ENCODE results near the gene ACSF3. TPM values are rescaled to one million over a fixed set of nuclear protein-coding genes. Genes with fewer than 3 reads are reported as not detected.
"Not testable (repeated sequence)": the region's sequence is repeated elsewhere in the genome, so short reads cannot be mapped to it uniquely, and the experiment has no call there.

Gene ACSF3
- total RNA-seq, 2 experiments from 2014 or later, result 36.5 to 39.2 TPM

DNA sequence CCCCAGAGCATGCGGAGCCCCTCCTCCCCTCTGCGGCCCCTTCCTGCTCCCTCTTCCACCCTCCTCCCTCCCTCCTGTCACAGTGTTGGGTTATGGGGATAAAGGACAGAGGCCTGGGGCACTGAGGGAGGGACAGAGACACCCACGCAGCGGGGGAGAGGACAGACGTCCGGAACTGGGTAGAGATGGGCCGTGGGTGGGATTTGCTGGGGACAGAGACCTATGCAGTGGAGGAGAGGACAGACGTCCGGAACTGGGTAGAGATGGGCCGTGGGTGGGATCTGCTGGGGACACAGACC lies 72.0 kb downstream of the ACSF3 start:
- CTCF ChIA-PET, result not testable (repeated sequence)

DNA sequence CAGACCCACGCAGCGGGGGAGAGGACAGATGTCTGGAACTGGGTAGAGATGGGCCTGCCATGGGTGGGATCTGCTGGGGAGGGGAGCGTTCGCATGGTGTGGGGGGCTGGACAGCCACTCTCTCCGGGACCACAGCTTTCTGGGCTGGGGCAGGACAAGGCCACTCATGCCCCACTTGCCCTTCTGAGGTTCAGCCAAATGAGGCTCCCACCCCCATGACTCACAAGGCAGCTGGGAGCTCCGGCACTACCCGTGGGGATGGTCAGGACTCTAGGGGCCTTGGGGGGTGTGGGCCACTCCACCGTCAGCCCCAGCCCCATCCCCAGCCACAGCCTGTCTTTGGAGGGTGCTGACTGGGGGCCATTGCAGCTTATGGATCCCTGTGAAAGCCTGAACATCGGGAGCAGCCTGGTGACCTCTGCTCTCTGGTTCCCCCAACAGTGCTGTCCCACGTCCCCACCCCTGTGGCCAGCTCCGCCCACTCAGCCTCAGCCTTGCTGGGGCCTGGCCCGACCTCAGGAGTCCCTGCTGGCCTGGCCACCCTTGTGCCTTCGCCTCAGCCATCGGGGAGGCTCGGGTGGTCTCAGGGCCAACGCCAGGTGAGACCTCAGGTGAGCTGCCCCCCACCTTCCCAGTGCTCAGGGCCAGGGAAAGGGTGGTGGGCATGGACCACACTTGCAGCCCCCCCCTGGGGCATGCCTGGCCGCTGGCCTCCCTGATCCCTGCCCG lies 73.2 kb downstream of the ACSF3 start:
- POLR2A ChIA-PET, result no interaction called here
- CTCF ChIA-PET, result interaction anchor here (0.6 to 2.4 kb wide), 18 partner anchors 11 to 1476 kb away, joined by 3 to 10 read pairs (median 4); partner anchors contain the start of genes GALNS, TRAPPC2L and ZNF778

More for the DNA sequence above, 72.0 kb downstream of the ACSF3 start:
- POLR2A ChIA-PET, result interaction anchor here (1.2 kb wide), 1 partner anchor 308 kb away, joined by 3 read pairs; no protein-coding TSS in a partner anchor

DNA sequence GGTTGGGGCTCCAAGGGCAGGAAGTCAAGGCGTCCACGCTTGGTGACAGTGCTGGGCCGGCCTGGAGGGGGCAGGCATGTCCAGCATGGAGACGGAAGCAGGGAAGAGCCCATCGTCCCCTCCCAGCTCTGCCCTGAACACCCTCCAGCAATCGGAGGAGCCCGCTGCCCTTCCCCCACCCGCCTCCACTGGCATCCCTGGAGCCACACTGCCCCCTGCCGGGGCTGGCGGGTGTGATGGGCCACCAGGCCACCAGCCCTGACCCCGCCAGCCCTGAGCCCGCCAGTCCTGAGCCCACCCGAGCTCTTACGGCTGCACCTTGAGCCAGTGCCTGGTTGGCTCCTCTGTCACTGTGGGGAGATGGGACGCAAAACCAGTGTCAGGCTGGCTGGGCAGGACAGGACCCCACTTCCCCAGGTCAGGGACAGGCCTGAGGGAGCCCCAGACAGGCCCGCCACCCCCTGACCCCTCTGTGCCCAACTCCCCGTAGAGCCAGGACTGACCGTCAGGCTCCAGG lies 73.8 kb downstream of the ACSF3 start:
- ChIA-PET POLR2A (no interaction called here), CTCF (interaction anchor here (0.6 to 2.4 kb wide), 18 partner anchors 10 to 1477 kb away, joined by 3 to 10 read pairs (median 4); partner anchors contain the start of genes GALNS, TRAPPC2L and ZNF778)

DNA sequence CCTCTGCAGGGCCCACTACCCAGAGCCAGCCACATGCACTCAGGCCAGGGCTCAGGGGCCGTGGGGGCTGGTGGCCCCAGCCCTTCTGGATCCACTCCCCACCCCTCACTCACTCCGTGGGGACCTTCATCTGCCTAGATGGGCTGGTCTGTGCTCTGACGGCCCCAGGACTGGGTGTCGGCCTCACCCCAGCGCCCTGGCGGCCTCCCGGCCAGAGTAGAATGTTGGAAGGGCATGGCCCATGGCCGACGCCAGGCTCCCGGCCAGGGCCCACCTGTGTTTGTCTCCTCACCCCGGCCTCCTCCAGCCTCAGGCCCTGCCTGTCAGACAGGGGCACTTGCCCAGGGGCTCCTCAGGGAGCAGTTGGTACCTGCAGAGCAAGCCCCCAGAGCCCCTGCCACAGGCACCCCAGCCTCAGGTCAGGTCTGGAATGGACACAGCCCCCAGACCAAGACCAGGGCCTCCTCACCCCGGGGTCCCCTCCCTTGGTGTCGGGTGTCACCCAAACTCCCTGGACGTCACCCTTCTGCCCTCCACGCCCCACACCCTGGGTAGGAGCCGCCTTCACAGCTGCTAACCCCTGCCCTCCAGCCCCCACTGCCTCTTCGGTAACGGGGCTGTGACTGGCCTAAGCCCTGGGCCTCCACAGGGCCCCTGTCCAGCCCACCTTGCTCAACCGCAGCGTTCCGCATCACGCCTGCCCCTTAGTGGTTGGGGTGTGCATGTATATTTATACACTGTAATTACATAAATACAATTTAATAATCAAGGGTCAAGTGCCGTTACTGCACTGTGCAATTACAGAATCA lies 74.9 kb downstream of the ACSF3 start:
- ChIA-PET POLR2A (no interaction called here), CTCF (interaction anchor here (2.4 kb wide), 1 partner anchor 13 kb away, joined by 8 read pairs; no protein-coding TSS in a partner anchor)

DNA sequence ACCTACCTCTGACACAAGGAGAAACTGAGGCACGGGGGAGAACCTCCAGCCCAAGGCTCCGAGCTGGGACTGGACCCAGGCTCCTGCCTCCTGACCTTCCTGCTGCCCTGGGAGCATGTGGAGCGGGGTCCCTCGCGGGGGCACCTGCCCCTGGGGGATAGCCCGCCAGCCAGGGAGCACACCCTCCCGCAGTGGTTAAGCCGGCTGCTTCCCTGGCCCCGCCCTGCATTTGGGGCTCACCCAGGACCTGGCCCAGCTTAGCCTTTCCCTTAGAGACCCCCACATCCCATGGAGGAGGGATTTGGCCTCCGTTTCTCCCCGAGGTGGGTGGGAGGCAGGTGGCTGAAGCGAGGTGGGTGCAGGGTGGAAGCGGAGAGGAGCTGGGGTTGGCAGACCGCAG lies 76.1 kb downstream of the ACSF3 start:
- ChIA-PET CTCF (no interaction called here), POLR2A (no interaction called here)

DNA sequence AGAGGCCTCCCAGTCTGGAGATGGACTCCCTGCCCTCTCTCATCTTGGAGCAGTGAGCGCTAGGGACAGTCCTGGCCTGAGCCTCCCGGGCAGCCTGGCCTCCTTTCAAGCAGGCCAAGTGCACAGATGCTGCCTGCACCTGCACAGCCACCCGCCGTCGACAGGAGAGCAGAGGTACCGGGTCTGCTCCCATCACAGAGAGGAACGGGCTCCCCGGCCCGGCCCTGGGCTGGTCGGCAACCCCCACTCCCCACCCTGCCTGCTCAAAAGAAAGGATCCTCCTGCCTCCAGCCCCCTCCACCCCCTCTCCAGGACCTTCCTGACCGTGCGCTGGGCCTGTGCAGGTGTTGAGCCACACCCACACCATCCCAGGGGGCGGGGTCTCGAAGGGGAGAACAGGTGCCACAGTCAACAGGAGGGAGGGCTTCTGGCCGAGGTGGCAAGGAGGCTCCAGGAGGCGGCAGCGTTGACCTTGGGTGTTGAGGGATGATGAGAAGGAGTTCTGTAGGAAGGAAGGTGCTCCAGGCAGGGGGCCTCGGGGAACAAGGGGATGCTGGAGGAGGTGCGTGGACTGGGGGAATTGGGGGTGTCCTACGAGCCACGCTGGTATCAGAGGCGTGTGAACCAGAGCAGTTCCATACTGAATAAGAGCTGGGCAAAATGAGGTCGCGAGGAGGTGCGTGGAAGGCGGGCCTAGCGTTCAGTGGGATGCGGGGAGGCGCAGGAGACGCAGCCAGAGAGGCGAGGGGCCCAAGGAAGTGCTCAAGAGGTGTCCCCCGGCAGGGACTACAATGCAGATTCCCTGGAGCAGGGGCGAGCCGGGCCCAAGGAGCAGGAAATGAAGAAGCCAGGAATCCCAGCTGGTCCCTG lies 76.9 kb downstream of the ACSF3 start:
- POLR2A ChIA-PET, result interaction anchor here (0.7 kb wide), 1 partner anchor 513 kb away, joined by 3 read pairs; no protein-coding TSS in a partner anchor
- CTCF ChIA-PET, result interaction anchor here (1.0 to 1.2 kb wide), 2 partner anchors 22 to 46 kb away, joined by 3 to 4 read pairs; no protein-coding TSS in a partner anchor

DNA sequence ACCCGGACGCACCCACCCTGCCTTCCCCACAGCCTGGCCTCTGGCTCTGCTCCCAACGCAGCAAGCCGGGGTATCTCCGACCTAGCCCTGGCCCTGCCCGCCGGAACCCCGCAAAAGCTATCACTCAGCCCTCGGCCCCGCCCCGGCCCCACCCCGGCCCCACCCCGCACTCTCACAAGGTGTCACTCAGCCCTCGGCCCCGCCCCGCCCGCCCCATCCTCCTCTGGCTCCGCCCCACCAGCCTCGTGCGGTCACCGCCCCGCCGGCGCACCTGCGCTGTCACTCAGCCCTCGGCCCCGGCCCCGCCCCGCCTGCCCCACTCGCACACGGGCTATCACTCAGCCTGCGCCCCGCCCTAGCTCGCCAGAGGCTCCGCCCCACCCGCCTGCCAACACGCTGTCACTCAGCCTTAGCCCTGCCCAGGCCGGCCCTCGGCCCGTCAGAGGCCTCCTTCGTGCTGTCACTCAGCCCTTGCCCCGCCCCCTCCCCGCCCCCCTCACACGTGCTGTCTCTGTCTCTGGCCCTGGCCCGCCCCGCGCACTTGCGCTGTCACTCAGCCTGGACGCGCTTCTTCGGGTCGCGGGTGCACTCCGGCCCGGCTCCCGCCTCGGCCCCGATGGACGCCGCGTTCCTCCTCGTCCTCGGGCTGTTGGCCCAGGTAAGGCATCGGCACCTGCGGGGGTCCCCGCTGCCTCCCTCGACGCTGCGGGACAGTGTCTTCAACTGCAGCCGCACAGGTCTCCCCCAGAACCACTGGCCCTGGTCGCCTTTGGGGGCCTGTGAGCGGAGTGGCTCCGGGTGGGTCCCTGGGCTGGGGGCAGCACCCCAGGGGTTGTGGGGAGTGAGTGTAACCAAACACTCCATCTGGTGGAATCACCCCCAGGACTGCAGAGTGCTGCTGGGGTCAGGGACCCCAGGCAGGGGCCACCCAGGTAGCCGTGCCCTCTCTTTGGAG lies 77.8 kb downstream of the ACSF3 start, which contains the start of gene CDH15:
Gene CDH15, plus strand, starts transcription at position 533 of the 955 bp plus-strand sequence. Its CDS starts 84 bp downstream, at position 617.
- ChIA-PET POLR2A (interaction anchor here (0.7 kb wide), 1 partner anchor 514 kb away, joined by 3 read pairs; no protein-coding TSS in a partner anchor), CTCF (interaction anchor here (1.0 to 1.2 kb wide), 2 partner anchors 21 to 45 kb away, joined by 3 to 4 read pairs; no protein-coding TSS in a partner anchor)

DNA sequence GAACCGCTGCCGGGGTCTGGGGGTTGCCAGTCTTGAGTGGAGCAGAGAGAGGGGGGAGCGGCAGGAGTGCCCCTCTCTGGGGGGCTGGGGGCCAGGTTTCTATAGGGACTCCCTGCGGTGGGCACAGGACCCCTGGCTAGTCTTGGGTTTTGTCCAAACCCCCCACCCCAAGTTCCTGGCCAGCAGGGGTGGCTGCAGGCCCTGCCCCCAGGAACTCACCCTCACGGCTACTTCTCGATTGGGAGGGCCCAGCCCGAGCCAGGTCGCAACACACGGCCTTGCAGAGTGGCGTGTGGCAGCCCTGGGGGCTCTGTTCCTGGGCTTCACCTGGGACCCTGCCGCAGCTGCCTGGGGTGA lies 78.5 kb downstream of the ACSF3 start:
- POLR2A ChIA-PET, result no interaction called here

DNA sequence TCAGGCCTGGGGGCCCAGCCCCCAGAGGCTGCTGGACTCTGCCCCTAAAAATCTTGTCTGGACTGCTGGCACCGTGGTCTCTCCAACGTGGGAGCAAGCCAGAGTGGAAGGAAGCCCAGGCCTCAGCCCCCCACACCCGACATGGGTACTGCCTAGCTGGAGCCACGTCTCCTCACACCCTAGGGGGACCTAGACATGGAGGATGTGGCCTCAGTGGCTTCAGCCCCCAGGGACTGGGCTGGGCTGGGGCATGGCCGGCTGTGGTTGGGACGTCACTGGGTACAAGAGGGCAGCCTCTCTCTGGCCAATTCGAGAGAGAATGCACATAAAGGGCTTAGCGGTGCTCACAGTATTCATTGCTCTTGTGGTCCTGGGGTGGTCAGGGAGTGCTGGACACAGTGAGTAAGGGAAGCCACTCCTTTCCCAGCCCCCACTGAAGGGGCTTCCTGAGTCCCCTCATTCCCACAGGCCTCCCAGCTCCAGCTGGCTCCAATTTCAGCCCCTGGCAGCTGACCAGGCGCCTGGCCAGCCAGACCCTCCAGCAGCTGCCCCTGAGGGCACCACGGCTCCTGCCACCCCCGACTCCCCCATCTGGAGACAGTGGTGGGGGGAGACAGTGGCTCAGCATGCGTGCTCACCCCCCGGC lies 79.0 kb downstream of the ACSF3 start:
- POLR2A ChIA-PET, result interaction anchor here (0.6 kb wide), 1 partner anchor 738 kb away, joined by 5 read pairs; no protein-coding TSS in a partner anchor
- CTCF ChIA-PET, result no interaction called here

More for the DNA sequence above, 78.5 kb downstream of the ACSF3 start:
- CTCF ChIA-PET, result no interaction called here

DNA sequence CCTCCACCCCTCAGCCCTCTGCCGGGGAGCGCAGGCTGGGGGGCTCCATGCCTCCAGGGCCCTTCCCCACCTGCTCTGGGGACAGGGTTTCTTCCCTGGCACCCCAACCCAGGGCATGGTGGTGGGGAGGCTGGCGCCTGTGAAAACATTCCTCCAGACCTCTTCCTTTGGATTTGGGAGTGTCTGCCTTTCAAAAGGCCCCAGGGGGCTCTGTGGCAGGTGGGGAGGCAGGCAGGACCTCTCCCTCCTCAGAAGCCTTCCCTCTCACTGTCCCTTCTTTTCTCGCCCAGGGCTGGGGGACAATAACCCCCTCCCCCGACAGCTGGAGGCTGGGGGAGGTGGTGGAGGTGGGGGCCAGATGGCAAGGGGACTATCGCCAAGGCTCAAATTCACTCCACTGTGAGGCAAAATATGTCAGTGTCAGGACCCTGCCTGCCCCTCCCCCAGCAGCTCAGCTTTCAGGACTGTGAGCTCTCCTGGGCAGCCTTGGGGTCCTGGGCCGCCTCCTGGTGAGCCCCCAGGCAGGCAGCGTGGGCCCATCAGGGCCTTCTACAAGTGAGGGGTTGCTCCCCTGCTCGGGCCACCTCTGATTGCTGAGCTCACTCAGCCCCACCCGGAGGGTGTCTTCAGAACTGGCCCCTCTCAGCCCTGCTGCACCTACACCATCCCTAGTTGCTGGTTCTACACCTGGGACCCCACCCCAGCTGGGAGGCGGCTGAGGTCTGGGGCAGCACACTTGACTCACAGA lies 79.7 kb downstream of the ACSF3 start:
- CTCF ChIA-PET, result interaction anchor here (0.8 to 1.4 kb wide), 2 partner anchors 10 to 436 kb away, joined by 3 read pairs; no protein-coding TSS in a partner anchor
- POLR2A ChIA-PET, result interaction anchor here (0.6 kb wide), 1 partner anchor 737 kb away, joined by 5 read pairs; no protein-coding TSS in a partner anchor

DNA sequence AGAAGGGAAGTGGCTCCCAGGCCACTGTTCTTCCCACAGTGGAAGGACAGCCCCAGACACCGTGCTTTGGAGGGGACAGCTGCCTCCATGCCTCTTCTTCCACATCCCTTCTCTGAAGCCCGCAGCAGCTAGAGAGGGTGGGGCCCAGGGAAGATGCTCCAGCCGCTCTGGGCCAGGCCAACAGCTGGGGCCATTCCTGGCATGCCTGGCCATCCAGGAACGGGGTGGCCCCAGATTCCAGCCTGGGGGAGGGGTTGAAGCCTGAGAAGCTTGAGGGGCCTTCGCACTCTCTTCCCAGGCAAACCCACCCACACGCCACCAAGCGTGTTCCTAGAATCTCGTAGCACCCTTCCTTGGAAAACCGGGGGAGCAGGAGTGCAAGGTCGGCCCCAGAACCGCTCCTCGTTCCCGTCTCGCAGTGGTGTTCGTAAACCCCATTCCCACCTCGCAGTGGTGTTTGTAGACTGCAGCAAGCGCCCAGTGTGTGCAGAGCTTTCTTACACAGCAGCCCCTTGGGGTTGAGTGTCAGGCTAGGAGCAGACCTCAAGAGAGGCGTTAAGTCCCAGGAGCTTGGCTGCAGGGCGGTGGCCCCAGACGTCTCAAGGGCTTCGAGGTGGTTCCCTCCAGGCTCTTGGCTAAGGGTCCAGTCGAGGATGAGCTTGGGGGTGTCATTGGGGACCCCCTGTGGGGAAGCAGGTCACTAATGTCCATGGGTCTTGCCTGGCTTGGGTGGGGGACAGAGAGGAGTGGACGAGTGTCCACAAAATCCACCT lies 80.6 kb downstream of the ACSF3 start:
- POLR2A ChIA-PET, result no interaction called here

DNA sequence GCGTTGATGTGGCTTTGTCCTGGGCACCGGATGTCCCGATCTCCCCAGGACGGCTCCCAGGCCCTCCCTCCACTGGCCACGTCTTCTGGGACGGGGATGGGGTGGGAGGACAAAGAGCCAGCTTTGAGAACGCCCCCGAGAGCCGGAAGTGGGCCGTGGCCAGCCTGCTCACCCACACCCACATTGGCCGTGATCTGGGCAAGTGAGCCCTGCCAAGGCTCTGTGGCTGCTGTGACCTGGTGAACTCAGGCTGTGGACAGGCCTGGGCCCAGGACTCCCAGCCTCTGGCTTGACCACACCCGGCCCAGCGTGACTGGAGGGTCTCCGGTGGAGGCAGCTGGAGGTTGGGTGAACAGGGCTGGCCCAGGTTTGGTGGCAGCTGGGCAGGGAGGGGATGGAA lies 81.2 kb downstream of the ACSF3 start:
- CTCF ChIA-PET, result no interaction called here
- POLR2A ChIA-PET, result no interaction called here

More for the DNA sequence above, 80.6 kb downstream of the ACSF3 start:
- CTCF ChIA-PET, result interaction anchor here (0.8 to 1.4 kb wide), 2 partner anchors 9 to 437 kb away, joined by 3 read pairs; no protein-coding TSS in a partner anchor

DNA sequence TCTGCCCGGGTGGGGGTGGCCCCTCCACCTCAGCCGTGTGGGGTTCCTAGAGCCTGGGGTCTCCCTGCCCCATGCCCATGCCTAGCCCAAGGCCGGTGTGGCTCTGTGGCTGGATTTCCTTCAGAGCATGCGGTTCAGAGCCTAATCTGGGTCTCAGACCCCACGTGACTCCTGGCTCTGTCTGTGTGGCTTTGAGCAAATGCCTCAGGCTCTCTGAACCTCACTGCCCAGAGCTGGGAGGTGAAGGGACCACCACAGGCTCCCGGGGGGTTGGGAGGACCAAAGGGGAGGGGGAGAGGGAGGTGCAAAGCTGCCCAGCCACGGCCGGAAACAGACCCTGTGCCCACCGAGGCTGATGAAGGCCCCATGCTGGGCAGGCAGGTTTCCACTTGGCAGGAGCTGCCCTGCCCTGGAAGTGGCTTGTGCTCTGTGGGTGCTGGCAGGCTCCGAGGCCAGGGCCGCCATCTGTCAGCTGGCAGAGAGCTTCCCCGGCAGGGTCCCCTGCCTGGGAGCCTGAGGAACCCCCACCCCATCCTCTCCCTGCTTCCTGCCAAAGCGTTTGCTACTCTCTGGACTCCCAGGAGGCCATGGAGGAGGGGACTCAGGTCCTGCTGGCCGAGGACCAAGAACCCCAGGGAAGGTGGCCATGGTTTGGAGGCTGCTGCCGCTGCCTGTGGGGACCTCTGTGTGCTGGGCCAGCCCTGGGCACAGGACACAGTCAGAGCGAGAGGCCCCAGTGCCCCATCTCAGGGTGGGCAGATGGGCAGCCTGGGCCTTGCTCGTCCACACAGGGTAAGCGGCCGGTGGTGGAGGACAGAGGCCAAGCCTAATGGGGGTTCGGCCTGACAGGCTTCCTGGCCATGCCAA lies 81.9 kb downstream of the ACSF3 start:
- ChIA-PET CTCF (no interaction called here), POLR2A (no interaction called here)

DNA sequence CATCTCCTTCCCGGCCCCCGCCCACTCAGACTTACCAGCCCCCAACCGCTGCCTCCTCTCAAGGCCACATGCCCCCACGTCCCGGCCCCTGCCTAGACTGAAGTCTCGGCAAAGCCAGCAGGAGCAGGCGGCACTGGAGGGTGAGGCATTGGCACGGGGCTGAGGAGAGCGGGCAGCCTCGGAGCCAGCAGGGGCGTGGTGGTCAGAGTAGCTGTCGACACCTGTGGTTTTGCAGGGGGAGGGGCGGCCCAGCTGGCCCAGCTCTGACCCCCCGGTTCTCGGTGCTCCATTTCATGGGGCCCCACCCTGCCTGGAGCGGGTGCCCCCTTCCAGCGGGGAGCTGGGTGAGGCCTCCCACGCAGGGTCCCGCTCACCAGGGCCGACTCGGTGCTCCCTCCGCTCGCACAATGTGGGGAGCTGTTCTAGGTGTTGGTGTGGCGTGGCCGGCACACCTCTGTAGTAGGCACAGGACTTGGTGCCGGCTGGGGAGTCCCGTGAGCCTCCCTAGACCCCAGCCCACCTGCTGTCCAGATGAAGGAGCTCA lies 82.6 kb downstream of the ACSF3 start:
- POLR2A ChIA-PET, result no interaction called here
- CTCF ChIA-PET, result no interaction called here

DNA sequence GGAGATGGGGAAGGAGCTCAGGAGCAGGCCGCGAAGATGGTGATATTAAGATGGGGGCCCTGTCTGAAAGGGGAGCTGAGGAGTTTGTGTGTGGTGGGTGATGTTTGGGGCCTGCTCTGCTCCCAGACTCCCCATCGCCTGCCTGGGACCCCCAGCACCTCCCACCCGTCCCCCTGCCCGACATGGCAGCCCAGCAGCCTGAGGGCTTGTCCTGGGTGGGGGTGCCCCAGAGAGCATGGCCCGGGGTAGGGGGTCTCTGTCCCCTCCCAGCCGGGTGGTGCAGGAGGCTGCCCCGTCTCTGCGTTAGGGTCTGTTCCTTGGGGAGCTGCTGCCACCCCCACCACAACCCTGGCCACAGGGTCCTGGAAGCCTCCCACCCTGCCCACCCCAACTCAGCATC lies 83.1 kb downstream of the ACSF3 start:
- ChIA-PET CTCF (no interaction called here), POLR2A (no interaction called here)
